K562 (cell line): ENCODE results near the gene KHDC1. TPM values are rescaled to one million over a fixed set of nuclear protein-coding genes. Genes with fewer than 3 reads are reported as not detected.

ENCODE experiments used
- ATAC-seq: fragments of 200-7000 bp; cut with Tn5 transposase; 3 replicates; pipeline ENCODE4 v1.9.1; 2020; ENCODE audit warnings: moderate library complexity
- BruUV-seq: library from RNA; stranded (reverse); fragments of 400-500 nt; replicated peaks from 2 replicates; lab custom pipeline; 2021; lab: Mats Ljungman, UMichigan
- CTCF ChIA-PET: fragments of 300-600 bp; formaldehyde crosslinking; extraction: SDS; loops from one replicate; lab custom pipeline; 2021; ENCODE audit warnings: low intra/inter-chr PET ratio; lab: Yijun Ruan, JAX
- POLR2A ChIA-PET: fragments of 300-600, 350-650 bp; sonication (Branson Sonifier 250); formaldehyde crosslinking; extraction: SDS; loops from one replicate; lab custom pipeline; 2021; ENCODE audit warnings: antibody characterized with exemption, inconsistent platforms; lab: Yijun Ruan, JAX
- DNase-seq, 4 experiments: peaks; one replicate each; pipeline versions ENCODE4 v3.0.0 to v3.0.0-alpha.2; 2011 to 2018; ENCODE audit warnings: low spot score in 3 of 4, mixed read lengths in 3 of 4; ENCODE audit errors: extremely low read depth in 1 of 4
- FAIRE-seq: peaks from 2 replicates; lab custom pipeline; 2011; peaks lifted over from hg19 to GRCh38; lab: Jason Lieb, UNC
- H2AFZ ChIP-seq: 2 replicates; pipeline ENCODE4 v1.6.0; 2011; ENCODE audit warnings: low read depth, low read length, control low read depth, inconsistent platforms
- H3K27ac ChIP-seq: fragments of 200-600 bp; 3 replicates; pipeline ENCODE4 v1.8.0; 2011; ENCODE audit warnings: low read depth, mild to moderate bottlenecking, control low read depth, inconsistent platforms, low read length, moderate library complexity, mixed read lengths; ENCODE audit errors: extremely low read depth
- H3K27me3 ChIP-seq, 2 experiments: fragments of 300-600 bp in 1 of 2; 2 replicates in 1 of 2; 3 replicates in 1 of 2; pipeline versions ENCODE4 v1.6.0 to v1.8.0; 2011; ENCODE audit warnings: inconsistent platforms in 2 of 2, low read length in 2 of 2, mild to moderate bottlenecking in 1 of 2, mixed read lengths in 1 of 2, moderate library complexity in 1 of 2; ENCODE audit not compliant: control insufficient read depth in 2 of 2, insufficient read depth in 2 of 2
- H3K36me3 ChIP-seq: fragments of 300-600 bp; 3 replicates; pipeline ENCODE4 v1.8.0; 2011; ENCODE audit warnings: mild to moderate bottlenecking, low read length, inconsistent platforms; ENCODE audit not compliant: control insufficient read depth, insufficient read depth
- H3K4me1 ChIP-seq, 2 experiments: fragments of 200-600 bp in 1 of 2; replicated peaks in 1 of 2; 2 replicates in 1 of 2; 3 replicates in 1 of 2; pipeline versions ENCODE4 v1.5.1 to v1.8.0; 2011; ENCODE audit warnings: inconsistent platforms in 2 of 2, low read length in 2 of 2, mild to moderate bottlenecking in 1 of 2, mixed read lengths in 1 of 2, moderate library complexity in 1 of 2; ENCODE audit not compliant: control insufficient read depth in 2 of 2, insufficient read depth in 2 of 2
- H3K4me2 ChIP-seq: 2 replicates; pipeline ENCODE4 v1.6.1; 2011; ENCODE audit warnings: low read length, control low read depth, inconsistent platforms, mixed read lengths; ENCODE audit not compliant: insufficient read depth
- H3K4me3 ChIP-seq: fragments of 200-600 bp; sonication (generic), shearing (Covaris generic); 2 replicates; pipeline ENCODE4 v1.5.1; 2016; ENCODE audit warnings: control low read depth, inconsistent platforms
- H3K79me2 ChIP-seq: fragments of 200-600 bp; 3 replicates; pipeline ENCODE4 v1.8.0; 2011; ENCODE audit warnings: low read length, inconsistent platforms; ENCODE audit not compliant: control insufficient read depth, insufficient read depth
- H3K9ac ChIP-seq, 2 experiments: 2 replicates each; pipeline versions ENCODE4 v1.6.0 to v1.6.1; 2011; ENCODE audit warnings: low read depth in 2 of 2, low read length in 2 of 2, control low read depth in 1 of 2, inconsistent platforms in 1 of 2, mild to moderate bottlenecking in 1 of 2, mixed read lengths in 1 of 2; ENCODE audit not compliant: insufficient read depth in 1 of 2
- H3K9me1 ChIP-seq: one replicate; pipeline ENCODE4 v1.6.0; 2011; ENCODE audit warnings: inconsistent platforms, mild to moderate bottlenecking, low read length, moderate library complexity; ENCODE audit not compliant: control insufficient read depth, insufficient read depth
- H3K9me3 ChIP-seq: replicated peaks from 2 replicates; pipeline ENCODE4 v1.5.1; 2011; ENCODE audit warnings: low read depth, low read length, inconsistent platforms; ENCODE audit not compliant: control insufficient read depth, insufficient read depth
- H4K20me1 ChIP-seq: replicated peaks from 2 replicates; pipeline ENCODE4 v1.6.1; 2011; ENCODE audit warnings: low read length, inconsistent platforms, mixed read lengths; ENCODE audit not compliant: control insufficient read depth, insufficient read depth
- DIDO1 ChIP-seq: fragments of 450-650 bp; IDR thresholded peaks from 2 replicates; pipeline ENCODE4 v1.6.1; 2016; ENCODE audit warnings: low read depth, missing biosample characterization, missing genetic modification characterization
- HLTF ChIP-seq: fragments of 450-650 bp; IDR thresholded peaks from 2 replicates; pipeline ENCODE4 v1.6.1; 2016
- KDM4B ChIP-seq, 2 experiments: fragments of 450-650 bp in 1 of 2; sonication (generic) in 1 of 2; IDR thresholded peaks; 2 replicates each; pipeline ENCODE4 v1.6.1; 2016 to 2017; ENCODE audit warnings: borderline replicate concordance in 2 of 2, antibody characterized with exemption in 1 of 2, low read depth in 1 of 2, mild to moderate bottlenecking in 1 of 2
- PRPF4 ChIP-seq: fragments of 200-400 bp; formaldehyde crosslinking; IDR thresholded peaks from one replicate; pipeline ENCODE4 v1.6.1; 2017; ENCODE audit warnings: low read length, low read depth, mild to moderate bottlenecking; ENCODE audit not compliant: insufficient read depth, poor library complexity, severe bottlenecking
- RBBP5 ChIP-seq: fragments of 200-600 bp; sonication (generic); IDR thresholded peaks from 2 replicates; pipeline ENCODE4 v1.6.1; 2012; ENCODE audit warnings: borderline replicate concordance, mild to moderate bottlenecking, low read length, control low read depth, inconsistent platforms; ENCODE audit not compliant: insufficient read depth, poor library complexity, severe bottlenecking
- STAT5A ChIP-seq: IDR thresholded peaks from 2 replicates; pipeline ENCODE4 v1.6.1; 2012; ENCODE audit warnings: low read length, inconsistent platforms, borderline replicate concordance
- TAF1 ChIP-seq: IDR thresholded peaks from 2 replicates; pipeline ENCODE4 v1.6.1; 2011; ENCODE audit warnings: mild to moderate bottlenecking, low read length, moderate library complexity; ENCODE audit not compliant: insufficient read depth, control insufficient read depth, severe bottlenecking; ENCODE audit errors: extremely low read depth
- TBL1XR1 ChIP-seq, 2 experiments: IDR thresholded peaks; 2 replicates each; pipeline ENCODE4 v1.6.1; 2012; ENCODE audit warnings: improper control_type of control experiment in 2 of 2, low read length in 2 of 2, mild to moderate bottlenecking in 1 of 2
- ZNF124 ChIP-seq: sonication (generic); formaldehyde crosslinking; IDR thresholded peaks from 2 replicates; pipeline ENCODE4 v1.8.1; 2022; ENCODE audit warnings: missing genetic modification reagents
- ZNF134 ChIP-seq: fragments of 250-450 bp; sonication (Bioruptor Pico); conservative IDR thresholded peaks from 2 replicates; pipeline ENCODE4 v1.4.0; 2020
- ZNF146 ChIP-seq: IDR thresholded peaks from one replicate; pipeline ENCODE4 v1.6.1; 2018; ENCODE audit warnings: missing compliant biosample characterization; ENCODE audit not compliant: unreplicated experiment
- ZNF324 ChIP-seq: fragments of 250-450 bp; sonication (Bioruptor Pico); IDR thresholded peaks from 2 replicates; pipeline ENCODE4 v1.4.0; 2020; ENCODE audit warnings: mild to moderate bottlenecking
- ZNF76 ChIP-seq: fragments of 250-450 bp; sonication (Bioruptor Pico); IDR thresholded peaks from 2 replicates; pipeline ENCODE4 v1.4.0; 2020; ENCODE audit warnings: mild to moderate bottlenecking, moderate library complexity, borderline replicate concordance
- WGBS: fragments of 100-300 bp; shearing (Covaris generic); methylation state at CpG from one replicate; pipeline ENCODE4 v1.1.6; 2016; ENCODE audit warnings: low coverage, mixed read lengths; ENCODE audit not compliant: insufficient coverage; ENCODE audit errors: missing lambda C conversion rate; 5-methylcytosine and 5-hydroxymethylcytosine counted together
- in situ Hi-C: fragments of 300-500 bp; cut with MboI; formaldehyde crosslinking; loops from 4 replicates; pipeline ENCODE4 v1.15.0; 2018; ENCODE audit warnings: inconsistent platforms, mixed read lengths
- intact Hi-C: fragments of 100-400 bp; cut with micrococcal nuclease; formaldehyde crosslinking; loops from 2 replicates; pipeline ENCODE4 v1.14.2; 2022
- polyA plus RNA-seq, 8 experiments: library from polyadenylated mRNA; depleted of rRNA in 4 of 8; stranded (reverse) in 5 of 8; unstranded in 3 of 8; fragments of >200 nt; fragmentation: Nextera tagmentation in 2 of 8; fragmentation: Illumina TruSeq in 1 of 8; extraction: Ambion mirVana in 2 of 8; extraction: Trizol in 1 of 8; gene quantifications; 2 replicates each; pipeline versions ENCODE4 v1.2.1 to v1.2.3, GENCODE V29; 2011 to 2014; ENCODE audit warnings: inconsistent platforms in 1 of 8, missing spikeins in 1 of 8
- total RNA-seq, 7 experiments: library from RNA; depleted of rRNA in 6 of 7; stranded (reverse); fragments of >200 nt in 6 of 7; fragmentation: Illumina TruSeq in 2 of 7; extraction: Trizol in 2 of 7; gene quantifications; 2 replicates each; pipeline versions ENCODE4 v1.2.1 to v1.2.3, GENCODE V29; 2011 to 2021; ENCODE audit warnings: low replicate concordance in 1 of 7
- TF ChIP-seq, protein P1 (sequence below): fragments of 450-650 bp; IDR thresholded peaks from 2 replicates; pipeline ENCODE4 v1.6.1; 2017; ENCODE audit warnings: antibody characterized with exemption
- TF ChIP-seq, protein P2 (sequence below): fragments of 450-650 bp; formaldehyde crosslinking; IDR thresholded peaks from 2 replicates; pipeline ENCODE4 v1.4.0; 2020; ENCODE audit warnings: mild to moderate bottlenecking, mixed read lengths
- TF ChIP-seq, protein P3 (sequence below): sonication (generic); formaldehyde crosslinking; IDR thresholded peaks from 2 replicates; pipeline ENCODE4 v1.5.0; 2020; ENCODE audit warnings: missing genetic modification reagents

KHDC1 gene
- total and polyA plus RNA-seq, 9 of the 15 experiments (the other 6 are each of a cell fraction or from before 2014, with no cell fraction given): 2.5 to 19.5 (median 8.0) TPM

DNA sequence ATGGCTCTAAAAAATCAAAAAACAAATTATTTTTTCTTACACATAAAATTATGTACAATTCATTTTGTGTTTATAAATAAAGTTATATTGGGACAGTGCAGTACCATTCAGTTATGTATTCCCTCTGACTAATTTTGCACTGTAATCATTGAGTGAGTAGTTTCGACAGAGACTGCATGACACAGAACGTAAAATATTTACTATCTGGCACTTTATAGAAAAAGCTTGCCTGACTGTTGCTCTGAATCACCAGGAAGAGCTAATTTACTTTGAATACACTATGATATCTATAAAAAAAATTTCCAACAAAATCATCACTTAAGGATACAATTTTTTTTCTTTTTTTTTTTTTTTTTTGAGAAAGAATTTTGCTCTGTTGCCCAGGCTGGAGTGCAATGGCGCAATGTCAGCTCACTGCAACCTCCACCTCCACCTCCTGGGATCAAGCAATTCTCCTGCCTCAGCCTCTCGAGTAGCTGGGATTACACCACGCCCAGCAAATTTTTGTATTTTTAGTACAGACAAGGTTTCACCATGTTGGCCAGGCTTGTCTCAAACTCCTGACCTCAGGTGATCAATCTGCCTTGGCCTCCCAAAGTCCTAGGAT, 26.7 kb downstream of the KHDC1 start:
- intact Hi-C loops: no loop called here
- no peaks in the 10 kb centered on the region for H3K9me3 ChIP-seq
- no peak for FAIRE-seq
- H3K27me3 ChIP-seq: peaks cover 2 to 9% of the 10 kb centered on the region in 2 experiments; a peak in 2 of 5 replicates
- no peaks in the 10 kb centered on the region for H3K9me1 ChIP-seq
- H3K79me2 ChIP-seq: no peaks in the 10 kb centered on the region
- H3K4me2 ChIP-seq: no peak overlapping the region
- H3K27ac ChIP-seq: no peak overlapping the region
- ChIA-PET CTCF (no interaction called here), POLR2A (interaction anchor here (0.7 kb wide), 2 partner anchors 9 to 28 kb away, joined by 3 to 4 read pairs; no protein-coding TSS in a partner anchor)
- H4K20me1 ChIP-seq: no peaks in the 10 kb centered on the region
- H3K9ac ChIP-seq: no peak overlapping the region
- DNase-seq: no peak
- no peaks in the 10 kb centered on the region for H3K4me1 ChIP-seq
- WGBS: 2% methylated on average over 5 of the region's 5 CpGs
- H3K4me3 ChIP-seq: no peak overlapping the region
- H3K36me3 ChIP-seq: no peaks in the 10 kb centered on the region
- H2AFZ ChIP-seq: no peak overlapping the region
- in situ Hi-C loops: no loop called here
- no TSS peak for BruUV-seq
- ATAC-seq: no peak
- TF ChIP-seq ZNF76 (CRISPR knock-in tag): no peak
- TF ChIP-seq TBL1XR1 (IDR thresholded peaks at IDR 0.05; ENCODE audit: low read length in 2 of 2): no peak
- TF ChIP-seq, protein P1, sequence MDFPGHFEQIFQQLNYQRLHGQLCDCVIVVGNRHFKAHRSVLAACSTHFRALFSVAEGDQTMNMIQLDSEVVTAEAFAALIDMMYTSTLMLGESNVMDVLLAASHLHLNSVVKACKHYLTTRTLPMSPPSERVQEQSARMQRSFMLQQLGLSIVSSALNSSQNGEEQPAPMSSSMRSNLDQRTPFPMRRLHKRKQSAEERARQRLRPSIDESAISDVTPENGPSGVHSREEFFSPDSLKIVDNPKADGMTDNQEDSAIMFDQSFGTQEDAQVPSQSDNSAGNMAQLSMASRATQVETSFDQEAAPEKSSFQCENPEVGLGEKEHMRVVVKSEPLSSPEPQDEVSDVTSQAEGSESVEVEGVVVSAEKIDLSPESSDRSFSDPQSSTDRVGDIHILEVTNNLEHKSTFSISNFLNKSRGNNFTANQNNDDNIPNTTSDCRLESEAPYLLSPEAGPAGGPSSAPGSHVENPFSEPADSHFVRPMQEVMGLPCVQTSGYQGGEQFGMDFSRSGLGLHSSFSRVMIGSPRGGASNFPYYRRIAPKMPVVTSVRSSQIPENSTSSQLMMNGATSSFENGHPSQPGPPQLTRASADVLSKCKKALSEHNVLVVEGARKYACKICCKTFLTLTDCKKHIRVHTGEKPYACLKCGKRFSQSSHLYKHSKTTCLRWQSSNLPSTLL: no peak
- no peak for TF ChIP-seq PRPF4
- TF ChIP-seq ZNF124: no peak
- TF ChIP-seq KDM4B (IDR thresholded peaks at IDR 0.05; ENCODE audit: borderline replicate concordance in 2 of 2, low read depth in 1 of 2): no peak
- no peak for TF ChIP-seq HLTF
- TF ChIP-seq TAF1: no peak
- TF ChIP-seq DIDO1 (tag): no peak
- TF ChIP-seq, protein P2, sequence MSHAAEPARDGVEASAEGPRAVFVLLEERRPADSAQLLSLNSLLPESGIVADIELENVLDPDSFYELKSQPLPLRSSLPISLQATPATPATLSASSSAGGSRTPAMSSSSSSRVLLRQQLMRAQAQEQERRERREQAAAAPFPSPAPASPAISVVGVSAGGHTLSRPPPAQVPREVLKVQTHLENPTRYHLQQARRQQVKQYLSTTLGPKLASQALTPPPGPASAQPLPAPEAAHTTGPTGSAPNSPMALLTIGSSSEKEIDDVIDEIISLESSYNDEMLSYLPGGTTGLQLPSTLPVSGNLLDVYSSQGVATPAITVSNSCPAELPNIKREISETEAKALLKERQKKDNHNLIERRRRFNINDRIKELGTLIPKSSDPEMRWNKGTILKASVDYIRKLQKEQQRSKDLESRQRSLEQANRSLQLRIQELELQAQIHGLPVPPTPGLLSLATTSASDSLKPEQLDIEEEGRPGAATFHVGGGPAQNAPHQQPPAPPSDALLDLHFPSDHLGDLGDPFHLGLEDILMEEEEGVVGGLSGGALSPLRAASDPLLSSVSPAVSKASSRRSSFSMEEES (CRISPR knock-in tag): no peak
- no peak for TF ChIP-seq ZNF134
- TF ChIP-seq, protein P3, sequence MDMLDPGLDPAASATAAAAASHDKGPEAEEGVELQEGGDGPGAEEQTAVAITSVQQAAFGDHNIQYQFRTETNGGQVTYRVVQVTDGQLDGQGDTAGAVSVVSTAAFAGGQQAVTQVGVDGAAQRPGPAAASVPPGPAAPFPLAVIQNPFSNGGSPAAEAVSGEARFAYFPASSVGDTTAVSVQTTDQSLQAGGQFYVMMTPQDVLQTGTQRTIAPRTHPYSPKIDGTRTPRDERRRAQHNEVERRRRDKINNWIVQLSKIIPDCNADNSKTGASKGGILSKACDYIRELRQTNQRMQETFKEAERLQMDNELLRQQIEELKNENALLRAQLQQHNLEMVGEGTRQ (CRISPR knock-in tag): no peak
- no peak for TF ChIP-seq RBBP5
- no peak for TF ChIP-seq ZNF146 (CRISPR knock-in tag)
- no peak for TF ChIP-seq STAT5A
- no peak for TF ChIP-seq ZNF324 (CRISPR knock-in tag)
